HFFc6 (cell line): ENCODE results near the gene GPC5. TPM values are rescaled to one million over a fixed set of nuclear protein-coding genes. Genes with fewer than 3 reads are reported as not detected.

Experiments used
- DNase-seq: peaks from one replicate; pipeline ENCODE4 v3.0.0-alpha.2; 2018
- H3K27ac Mint-ChIP-seq: 2 replicates; pipeline ENCODE4 v1.8.0; 2020; ENCODE audit warnings: mild to moderate bottlenecking, mixed read lengths
- H3K27me3 Mint-ChIP-seq: 2 replicates; pipeline ENCODE4 v1.8.0; 2021; ENCODE audit warnings: mild to moderate bottlenecking, moderate library complexity, mixed read lengths; ENCODE audit not compliant: insufficient read depth
- H3K36me3 Mint-ChIP-seq: 2 replicates; pipeline ENCODE4 v1.8.0; 2021; ENCODE audit warnings: low read depth, mixed read lengths
- H3K4me1 Mint-ChIP-seq: 2 replicates; pipeline ENCODE4 v1.8.0; 2020; ENCODE audit warnings: low read depth, mixed read lengths
- H3K4me3 Mint-ChIP-seq: 2 replicates; pipeline ENCODE4 v1.8.0; 2020; ENCODE audit warnings: mild to moderate bottlenecking, moderate library complexity, mixed read lengths
- H3K9me3 Mint-ChIP-seq: 2 replicates; pipeline ENCODE4 v1.8.0; 2020; ENCODE audit warnings: mild to moderate bottlenecking, mixed read lengths
- total RNA-seq, 6 experiments: library from RNA; stranded (reverse); fragmentation: NEBNext Ultra II Directional; extraction: Animal tissue kit (Norgen Biotek cat#: 25700); gene quantifications; 2 replicates in 1 of 6; 3 replicates in 5 of 6; pipeline ENCODE4 v1.2.3, GENCODE V29; 2021
- TF ChIP-seq, protein P1 (sequence below): fragments of 200-600 bp; sonication (generic); IDR thresholded peaks from 2 replicates; pipeline ENCODE4 v1.5.0; 2021; ENCODE audit warnings: antibody characterized with exemption, mild to moderate bottlenecking

The GPC5 gene
- total RNA-seq, 6 experiments from 2014 or later: 0.06 TPM; not detected in 5

- TF ChIP-seq, protein P1, sequence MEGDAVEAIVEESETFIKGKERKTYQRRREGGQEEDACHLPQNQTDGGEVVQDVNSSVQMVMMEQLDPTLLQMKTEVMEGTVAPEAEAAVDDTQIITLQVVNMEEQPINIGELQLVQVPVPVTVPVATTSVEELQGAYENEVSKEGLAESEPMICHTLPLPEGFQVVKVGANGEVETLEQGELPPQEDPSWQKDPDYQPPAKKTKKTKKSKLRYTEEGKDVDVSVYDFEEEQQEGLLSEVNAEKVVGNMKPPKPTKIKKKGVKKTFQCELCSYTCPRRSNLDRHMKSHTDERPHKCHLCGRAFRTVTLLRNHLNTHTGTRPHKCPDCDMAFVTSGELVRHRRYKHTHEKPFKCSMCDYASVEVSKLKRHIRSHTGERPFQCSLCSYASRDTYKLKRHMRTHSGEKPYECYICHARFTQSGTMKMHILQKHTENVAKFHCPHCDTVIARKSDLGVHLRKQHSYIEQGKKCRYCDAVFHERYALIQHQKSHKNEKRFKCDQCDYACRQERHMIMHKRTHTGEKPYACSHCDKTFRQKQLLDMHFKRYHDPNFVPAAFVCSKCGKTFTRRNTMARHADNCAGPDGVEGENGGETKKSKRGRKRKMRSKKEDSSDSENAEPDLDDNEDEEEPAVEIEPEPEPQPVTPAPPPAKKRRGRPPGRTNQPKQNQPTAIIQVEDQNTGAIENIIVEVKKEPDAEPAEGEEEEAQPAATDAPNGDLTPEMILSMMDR: no peak
- Mint-ChIP-seq H3K27me3 (no peaks in the 10 kb centered on the region; the same call in 1 of the 2 replicates), H3K36me3 (no peaks in the 10 kb centered on the region; the same call in 1 of the 2 replicates), H3K9me3 (peaks cover 43% of the 10 kb centered on the region), H3K27ac (no peak overlapping the region), H3K4me1 (no peaks in the 10 kb centered on the region), H3K4me3 (no peak overlapping the region)
- DNase-seq: no peak
These were observed 759.9 kb downstream of the GPC5 start for GRCh38 chr13:92158346-92158745.

- no peak overlapping the region for H3K27ac Mint-ChIP-seq
- no peaks in the 10 kb centered on the region for H3K36me3 Mint-ChIP-seq
- H3K4me1 Mint-ChIP-seq: no peaks in the 10 kb centered on the region
- DNase-seq: no peak
- peaks cover 47% of the 10 kb centered on the region for H3K9me3 Mint-ChIP-seq
- TF ChIP-seq, protein P1: no peak
- no peak overlapping the region for H3K4me3 Mint-ChIP-seq
- no peaks in the 10 kb centered on the region for H3K27me3 Mint-ChIP-seq
These were observed 766.4 kb downstream of the GPC5 start for GRCh38 chr13:92164822-92165221.

- Mint-ChIP-seq H3K4me1 (no peaks in the 10 kb centered on the region), H3K4me3 (no peak overlapping the region), H3K36me3 (no peaks in the 10 kb centered on the region; the same call in 1 of the 2 replicates), H3K27me3 (no peaks in the 10 kb centered on the region), H3K27ac (no peak overlapping the region), H3K9me3 (peaks cover 23% of the 10 kb centered on the region)
- DNase-seq: no peak
- TF ChIP-seq, protein P1: no peak
These were observed 773.8 kb downstream of the GPC5 start for GRCh38 chr13:92172191-92172590.

DNA sequence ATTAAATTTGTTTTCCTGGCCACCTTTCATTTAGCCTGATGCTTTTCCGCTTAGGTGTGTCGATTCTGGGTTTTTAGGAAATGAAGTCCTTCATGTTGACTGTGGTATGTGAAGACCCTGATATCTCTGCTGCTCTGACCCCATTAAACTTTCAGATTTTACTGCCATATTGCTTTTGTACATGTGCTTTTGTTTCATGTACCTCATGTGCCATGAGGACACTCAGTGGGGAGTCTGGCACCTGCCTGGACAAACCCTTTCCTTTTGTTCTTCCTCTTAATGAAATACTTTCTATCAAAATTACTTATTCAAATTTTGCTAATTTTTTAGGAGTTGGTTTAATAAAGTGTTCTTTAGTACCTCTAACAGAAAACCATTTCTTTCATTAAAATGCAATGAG lies 774.8 kb downstream of the GPC5 start:
- H3K27me3 Mint-ChIP-seq: no peaks in the 10 kb centered on the region
- H3K27ac Mint-ChIP-seq: no peak overlapping the region
- no peak for DNase-seq
- no peak overlapping the region for H3K4me3 Mint-ChIP-seq
- no peaks in the 10 kb centered on the region for H3K4me1 Mint-ChIP-seq
- TF ChIP-seq, protein P1: no peak
- H3K36me3 Mint-ChIP-seq: no peaks in the 10 kb centered on the region; the same call in 1 of the 2 replicates
- peaks cover 22% of the 10 kb centered on the region for H3K9me3 Mint-ChIP-seq

GRCh38 chr13:92175330-92175729 lies 776.9 kb downstream of the GPC5 start:
- TF ChIP-seq, protein P1: peak; percentile 48; the same call in 1 of the 2 replicates
- H3K9me3 Mint-ChIP-seq: peaks cover 15% of the 10 kb centered on the region
- no peak overlapping the region for H3K4me3 Mint-ChIP-seq
- no peak for DNase-seq
- no peaks in the 10 kb centered on the region; the same call in 1 of the 2 replicates for H3K36me3 Mint-ChIP-seq
- H3K4me1 Mint-ChIP-seq: no peaks in the 10 kb centered on the region
- H3K27me3 Mint-ChIP-seq: no peaks in the 10 kb centered on the region
- H3K27ac Mint-ChIP-seq: no peak overlapping the region

DNA sequence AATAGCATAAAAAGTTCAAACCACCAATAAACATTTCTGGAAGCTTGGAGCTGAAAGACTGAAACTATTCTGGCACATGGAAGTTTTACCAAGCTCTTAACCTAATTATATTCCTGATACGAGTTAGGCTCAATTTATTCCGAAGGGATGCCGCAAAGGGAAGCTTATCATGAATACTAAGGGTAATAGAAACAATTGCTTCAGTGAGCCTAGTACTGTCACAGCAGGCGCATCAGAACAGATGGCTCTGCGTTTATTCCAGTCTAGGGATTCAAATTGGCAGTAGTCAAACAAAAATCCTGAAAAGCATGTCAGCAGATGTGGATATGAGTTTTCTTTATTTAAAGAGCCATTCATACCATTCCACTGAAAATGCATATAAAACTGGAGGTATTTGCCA lies 779.5 kb downstream of the GPC5 start:
- Mint-ChIP-seq H3K27ac (no peak overlapping the region), H3K27me3 (no peaks in the 10 kb centered on the region), H3K36me3 (no peaks in the 10 kb centered on the region; the same call in 1 of the 2 replicates), H3K4me3 (no peak overlapping the region), H3K4me1 (no peaks in the 10 kb centered on the region), H3K9me3 (peaks cover 3% of the 10 kb centered on the region; the same call in 1 of the 2 replicates)
- no peak for DNase-seq
- TF ChIP-seq, protein P1: no peak
